Parathyroid adenoma (tissue), 2 donors: ENCODE measurements around the gene CMYA5.

ENCODE experiments used
- H2AFZ ChIP-seq: fragments of 300-600 bp; sonication (generic); one replicate; pipeline ENCODE4 v1.7.0; 2017; ENCODE audit warnings: antibody characterized with exemption, mild to moderate bottlenecking
- H3K27ac ChIP-seq: fragments of 300-600 bp; sonication (generic); one replicate; pipeline ENCODE4 v1.7.0; 2017
- H3K27me3 ChIP-seq: fragments of 300-600 bp; sonication (generic); one replicate; pipeline ENCODE4 v1.7.0; 2017; ENCODE audit warnings: low read length; ENCODE audit not compliant: control insufficient read depth, insufficient read depth
- H3K36me3 ChIP-seq: fragments of 300-600 bp; sonication (generic); one replicate; pipeline ENCODE4 v1.7.0; 2017; ENCODE audit warnings: low read length; ENCODE audit not compliant: control insufficient read depth, insufficient read depth
- H3K4me1 ChIP-seq: fragments of 300-600 bp; sonication (generic); one replicate; pipeline ENCODE4 v1.7.0; 2017; ENCODE audit warnings: control low read depth
- H3K4me2 ChIP-seq: fragments of 300-600 bp; sonication (generic); one replicate; pipeline ENCODE4 v1.7.0; 2017; ENCODE audit warnings: low read length
- H3K4me3 ChIP-seq: fragments of 300-600 bp; sonication (generic); one replicate; pipeline ENCODE4 v1.7.0; 2017; ENCODE audit warnings: low read depth, low read length
- H3K79me2 ChIP-seq: fragments of 300-600 bp; sonication (generic); one replicate; pipeline ENCODE4 v1.7.0; 2017; ENCODE audit warnings: control low read depth
- H3K9ac ChIP-seq: fragments of 300-600 bp; sonication (generic); one replicate; pipeline ENCODE4 v1.7.0; 2017; ENCODE audit warnings: mild to moderate bottlenecking
- H3K9me3 ChIP-seq: fragments of 300-600 bp; sonication (generic); one replicate; pipeline ENCODE4 v1.7.0; 2017; ENCODE audit warnings: low read length; ENCODE audit not compliant: control insufficient read depth
- TF ChIP-seq, protein P1 (sequence below): fragments of 300-600 bp; sonication (generic); IDR thresholded peaks from one replicate; pipeline ENCODE4 v1.7.0; 2017; ENCODE audit warnings: antibody characterized with exemption, mild to moderate bottlenecking
- donor health status: primary hyperparathyroidism.

CMYA5 gene

DNA sequence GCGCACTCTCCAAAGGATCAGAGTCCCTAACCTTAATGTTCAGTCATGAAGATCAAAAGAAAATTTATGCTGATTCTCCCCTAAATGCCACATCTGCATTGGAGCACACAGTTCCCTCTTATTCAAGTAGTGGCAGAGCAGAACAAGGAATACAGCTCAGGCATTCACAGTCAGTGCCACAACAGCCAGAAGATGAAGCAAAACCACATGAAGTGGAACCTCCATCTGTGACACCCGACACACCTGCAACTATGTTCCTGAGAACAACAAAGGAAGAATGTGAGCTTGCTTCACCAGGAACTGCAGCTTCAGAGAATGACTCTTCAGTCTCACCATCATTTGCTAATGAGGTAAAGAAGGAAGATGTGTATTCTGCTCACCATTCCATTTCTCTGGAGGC lies 40.0 kb downstream of the CMYA5 start:
- Histone ChIP-seq H2AFZ (no peak overlapping the region), H3K27ac (no peak overlapping the region), H3K4me1 (no peaks in the 10 kb centered on the region), H3K9ac (no peak overlapping the region), H3K27me3 (no peaks in the 10 kb centered on the region), H3K4me2 (no peak overlapping the region), H3K9me3 (no peaks in the 10 kb centered on the region), H3K36me3 (no peaks in the 10 kb centered on the region), H3K79me2 (no peaks in the 10 kb centered on the region), H3K4me3 (no peak overlapping the region)
- TF ChIP-seq, protein P1, sequence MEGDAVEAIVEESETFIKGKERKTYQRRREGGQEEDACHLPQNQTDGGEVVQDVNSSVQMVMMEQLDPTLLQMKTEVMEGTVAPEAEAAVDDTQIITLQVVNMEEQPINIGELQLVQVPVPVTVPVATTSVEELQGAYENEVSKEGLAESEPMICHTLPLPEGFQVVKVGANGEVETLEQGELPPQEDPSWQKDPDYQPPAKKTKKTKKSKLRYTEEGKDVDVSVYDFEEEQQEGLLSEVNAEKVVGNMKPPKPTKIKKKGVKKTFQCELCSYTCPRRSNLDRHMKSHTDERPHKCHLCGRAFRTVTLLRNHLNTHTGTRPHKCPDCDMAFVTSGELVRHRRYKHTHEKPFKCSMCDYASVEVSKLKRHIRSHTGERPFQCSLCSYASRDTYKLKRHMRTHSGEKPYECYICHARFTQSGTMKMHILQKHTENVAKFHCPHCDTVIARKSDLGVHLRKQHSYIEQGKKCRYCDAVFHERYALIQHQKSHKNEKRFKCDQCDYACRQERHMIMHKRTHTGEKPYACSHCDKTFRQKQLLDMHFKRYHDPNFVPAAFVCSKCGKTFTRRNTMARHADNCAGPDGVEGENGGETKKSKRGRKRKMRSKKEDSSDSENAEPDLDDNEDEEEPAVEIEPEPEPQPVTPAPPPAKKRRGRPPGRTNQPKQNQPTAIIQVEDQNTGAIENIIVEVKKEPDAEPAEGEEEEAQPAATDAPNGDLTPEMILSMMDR, result no peak

DNA sequence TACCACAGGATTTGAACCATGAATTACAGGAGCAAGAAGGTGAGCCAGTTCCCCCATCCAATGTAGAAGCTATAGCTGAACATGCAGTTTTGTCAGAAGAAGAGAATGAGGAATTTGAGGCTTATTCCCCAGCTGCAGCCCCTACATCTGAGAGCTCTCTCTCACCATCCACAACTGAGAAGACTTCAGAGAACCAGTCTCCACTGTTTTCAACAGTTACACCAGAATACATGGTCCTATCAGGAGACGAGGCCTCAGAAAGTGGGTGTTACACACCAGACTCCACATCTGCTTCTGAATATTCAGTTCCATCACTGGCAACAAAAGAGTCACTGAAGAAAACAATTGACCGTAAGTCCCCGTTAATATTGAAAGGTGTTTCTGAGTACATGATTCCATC lies 40.9 kb downstream of the CMYA5 start:
- H3K36me3 ChIP-seq, result no peaks in the 10 kb centered on the region
- H2AFZ ChIP-seq, result no peak overlapping the region
- H3K4me2 ChIP-seq, result no peak overlapping the region
- no peaks in the 10 kb centered on the region for H3K79me2 ChIP-seq
- H3K9me3 ChIP-seq, result no peaks in the 10 kb centered on the region
- no peaks in the 10 kb centered on the region for H3K4me1 ChIP-seq
- H3K27ac ChIP-seq, result no peak overlapping the region
- TF ChIP-seq, protein P1, result no peak
- no peak overlapping the region for H3K4me3 ChIP-seq
- H3K9ac ChIP-seq, result no peak overlapping the region
- H3K27me3 ChIP-seq, result no peaks in the 10 kb centered on the region

DNA sequence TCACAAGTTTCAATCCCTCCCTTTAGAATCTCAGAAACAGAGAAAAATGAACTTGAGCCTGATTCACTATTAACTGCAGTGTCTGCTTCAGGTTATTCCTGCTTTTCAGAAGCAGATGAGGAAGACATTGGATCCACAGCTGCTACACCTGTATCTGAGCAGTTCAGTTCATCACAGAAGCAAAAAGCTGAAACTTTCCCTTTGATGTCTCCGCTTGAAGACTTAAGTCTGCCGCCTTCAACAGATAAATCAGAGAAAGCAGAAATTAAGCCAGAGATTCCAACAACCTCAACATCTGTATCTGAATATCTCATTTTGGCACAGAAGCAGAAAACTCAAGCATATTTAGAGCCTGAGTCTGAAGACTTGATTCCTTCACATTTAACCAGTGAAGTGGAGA lies 42.1 kb downstream of the CMYA5 start:
- Histone ChIP-seq H3K9me3 (no peaks in the 10 kb centered on the region), H3K27me3 (no peaks in the 10 kb centered on the region), H3K27ac (no peak overlapping the region), H3K79me2 (no peaks in the 10 kb centered on the region), H3K4me3 (no peak overlapping the region), H3K36me3 (no peaks in the 10 kb centered on the region), H2AFZ (no peak overlapping the region), H3K4me1 (no peaks in the 10 kb centered on the region), H3K9ac (no peak overlapping the region), H3K4me2 (no peak overlapping the region)
- TF ChIP-seq, protein P1, result no peak

DNA sequence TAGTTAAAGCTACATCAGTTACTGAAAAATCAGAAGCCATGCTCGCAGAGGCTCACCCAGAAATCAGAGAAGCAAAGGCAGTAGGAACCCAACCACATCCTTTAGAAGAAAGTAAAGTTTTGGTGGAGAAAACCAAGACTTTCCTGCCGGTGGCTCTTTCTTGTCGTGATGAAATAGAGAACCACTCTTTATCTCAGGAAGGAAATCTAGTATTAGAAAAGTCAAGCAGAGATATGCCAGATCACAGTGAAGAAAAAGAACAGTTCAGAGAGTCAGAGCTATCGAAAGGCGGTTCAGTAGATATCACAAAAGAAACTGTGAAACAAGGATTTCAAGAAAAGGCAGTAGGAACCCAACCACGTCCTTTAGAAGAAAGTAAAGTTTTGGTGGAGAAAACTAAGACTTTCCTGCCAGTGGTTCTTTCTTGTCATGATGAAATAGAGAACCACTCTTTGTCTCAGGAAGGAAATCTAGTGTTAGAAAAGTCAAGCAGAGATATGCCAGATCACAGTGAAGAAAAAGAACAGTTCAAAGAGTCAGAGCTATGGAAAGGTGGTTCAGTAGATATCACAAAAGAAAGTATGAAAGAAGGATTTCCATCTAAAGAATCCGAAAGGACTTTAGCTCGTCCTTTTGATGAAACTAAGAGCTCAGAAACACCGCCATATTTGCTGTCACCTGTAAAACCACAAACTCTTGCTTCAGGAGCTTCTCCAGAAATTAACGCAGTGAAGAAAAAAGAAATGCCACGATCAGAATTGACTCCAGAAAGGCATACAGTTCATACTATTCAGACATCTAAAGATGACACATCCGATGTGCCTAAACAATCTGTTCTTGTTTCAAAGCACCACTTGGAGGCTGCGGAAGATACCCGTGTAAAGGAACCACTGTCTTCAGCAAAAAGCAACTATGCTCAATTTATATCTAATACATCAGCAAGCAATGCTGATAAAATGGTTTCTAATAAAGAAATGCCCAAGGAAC lies 47.2 kb downstream of the CMYA5 start:
- H2AFZ ChIP-seq, result no peak overlapping the region
- no peaks in the 10 kb centered on the region for H3K79me2 ChIP-seq
- no peak overlapping the region for H3K27ac ChIP-seq
- no peaks in the 10 kb centered on the region for H3K27me3 ChIP-seq
- TF ChIP-seq, protein P1, result no peak
- no peaks in the 10 kb centered on the region for H3K9me3 ChIP-seq
- H3K4me2 ChIP-seq, result no peak overlapping the region
- no peaks in the 10 kb centered on the region for H3K4me1 ChIP-seq
- H3K4me3 ChIP-seq, result no peak overlapping the region
- H3K36me3 ChIP-seq, result no peaks in the 10 kb centered on the region
- H3K9ac ChIP-seq, result no peak overlapping the region
